ENCODE data around the gene TUBB2B. TPM values are rescaled to one million over a fixed set of nuclear protein-coding genes. Genes with fewer than 3 reads are reported as not detected.

The TUBB2B gene
- 104 TPM in 2 replicates for total RNA-seq (2014; rRNA removed; shearing (Covaris generic))

- peak; percentile 92 for DNase-seq (ENCODE audit: low read depth)
Observed at GRCh38 chr6:3227363-3228045, at the start of gene TUBB2B. TUBB2B (minus strand) TSS chr6:3227653; CDS start chr6:3227543, 110 bp downstream.

DNA sequence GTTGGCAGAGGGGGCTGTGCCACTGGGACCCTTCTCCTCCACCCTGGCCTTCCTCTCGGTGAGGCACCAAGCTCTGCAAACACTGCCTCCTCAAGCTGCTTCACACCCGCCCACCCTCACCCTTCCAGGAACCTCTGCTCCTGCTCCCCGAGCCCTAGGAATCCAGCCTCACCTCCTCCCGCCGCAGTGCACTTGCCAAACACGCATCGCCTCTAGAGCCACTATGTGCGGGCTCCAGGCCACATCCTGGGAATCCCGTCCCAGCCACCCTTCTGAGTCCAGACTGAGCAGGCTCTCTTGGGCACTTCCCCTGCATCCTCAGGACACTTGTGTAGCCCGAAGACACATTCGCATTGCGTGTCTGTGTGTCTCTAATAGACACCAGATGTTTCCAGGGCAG lies 49.8 kb upstream of the TUBB2B start:
- DNase-seq (ENCODE audit: low read depth) = no peak

DNA sequence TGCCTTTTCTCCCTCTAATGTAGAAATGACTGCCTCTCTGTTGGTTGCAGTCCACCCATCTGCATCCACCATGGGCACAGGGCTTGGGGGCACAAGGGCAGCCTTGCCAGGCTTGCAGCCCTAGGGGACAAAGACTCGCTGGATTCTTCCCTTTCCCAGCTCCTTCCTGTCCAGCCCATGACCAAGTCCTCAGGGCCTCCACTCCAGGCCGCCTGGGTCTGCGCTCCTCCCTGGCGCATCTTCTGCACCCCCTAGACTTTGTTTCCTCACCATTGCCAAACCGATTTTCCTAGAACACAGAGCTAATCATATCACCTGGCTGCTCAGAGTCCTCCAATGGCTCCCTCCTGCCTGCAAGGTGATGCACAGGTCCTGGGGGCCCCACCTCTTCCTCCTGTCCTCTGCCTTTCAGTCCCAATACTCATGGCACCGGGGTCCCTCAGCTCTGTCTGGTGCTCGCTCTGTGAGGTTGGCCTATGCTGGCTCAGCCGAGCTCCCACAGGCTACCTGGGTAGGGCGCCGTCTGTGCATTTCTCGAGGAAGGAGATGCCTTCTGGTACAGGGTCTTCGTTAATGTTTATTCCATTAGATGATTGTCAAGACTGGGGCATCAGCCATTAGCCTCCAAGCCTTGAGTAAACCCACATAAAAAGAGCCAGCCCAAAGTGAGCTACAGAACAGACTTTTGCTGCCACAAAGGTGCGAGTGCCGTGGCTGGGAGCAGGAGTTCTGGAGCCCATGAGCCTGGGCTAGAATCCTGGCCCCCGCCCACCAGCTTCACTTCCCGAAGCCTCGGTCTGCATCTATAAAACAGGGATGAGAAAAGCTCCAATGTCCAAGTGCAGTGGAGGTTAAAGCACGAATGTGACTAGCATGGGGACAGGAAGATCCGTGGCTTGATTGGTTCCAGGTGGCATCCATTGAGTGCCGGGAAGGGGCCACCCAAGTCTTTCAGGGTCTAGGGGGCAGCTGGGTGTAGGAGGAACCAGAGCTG lies 49.0 kb upstream of the TUBB2B start:
- no peak for DNase-seq (ENCODE audit: low read depth)

DNA sequence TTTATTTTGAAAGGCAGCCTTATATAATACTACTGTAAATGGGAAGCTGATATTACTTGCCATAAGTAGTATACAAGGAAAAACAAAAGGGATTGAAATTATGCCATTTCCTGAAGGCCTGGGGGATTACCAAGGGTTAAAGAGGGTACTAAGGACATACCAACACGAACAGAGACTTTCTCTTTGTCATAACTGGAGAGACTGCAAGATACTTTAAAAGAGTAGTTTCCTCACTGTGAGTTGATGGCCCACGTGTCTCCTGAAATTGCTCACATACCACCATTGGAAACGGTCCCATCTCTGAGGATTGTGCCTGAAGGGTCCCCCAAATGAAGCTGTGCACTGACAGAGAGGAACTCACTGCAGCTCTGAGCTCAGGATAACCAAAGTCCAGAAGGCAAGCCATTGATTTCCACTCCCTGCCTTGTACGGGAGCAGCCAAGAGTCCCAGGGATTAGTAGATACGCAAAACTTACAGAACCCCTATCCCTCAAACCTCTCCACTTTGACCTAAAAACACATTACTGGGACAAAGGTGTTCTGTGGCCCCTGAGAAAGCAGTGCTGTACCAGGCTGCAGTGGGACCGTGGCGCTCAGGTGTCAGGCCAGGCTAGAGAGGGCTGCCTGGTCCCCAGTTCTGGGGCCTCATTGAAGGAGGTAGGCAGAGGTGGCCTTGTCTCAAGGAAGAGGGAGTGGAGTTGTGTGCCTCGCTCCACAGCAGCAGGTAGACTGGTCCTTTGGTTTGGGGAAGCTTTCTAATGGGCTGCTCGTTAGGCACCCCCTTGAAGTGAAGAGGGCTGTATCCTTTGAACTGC lies 46.5 kb upstream of the TUBB2B start:
- no peak for DNase-seq (ENCODE audit: low read depth)

DNA sequence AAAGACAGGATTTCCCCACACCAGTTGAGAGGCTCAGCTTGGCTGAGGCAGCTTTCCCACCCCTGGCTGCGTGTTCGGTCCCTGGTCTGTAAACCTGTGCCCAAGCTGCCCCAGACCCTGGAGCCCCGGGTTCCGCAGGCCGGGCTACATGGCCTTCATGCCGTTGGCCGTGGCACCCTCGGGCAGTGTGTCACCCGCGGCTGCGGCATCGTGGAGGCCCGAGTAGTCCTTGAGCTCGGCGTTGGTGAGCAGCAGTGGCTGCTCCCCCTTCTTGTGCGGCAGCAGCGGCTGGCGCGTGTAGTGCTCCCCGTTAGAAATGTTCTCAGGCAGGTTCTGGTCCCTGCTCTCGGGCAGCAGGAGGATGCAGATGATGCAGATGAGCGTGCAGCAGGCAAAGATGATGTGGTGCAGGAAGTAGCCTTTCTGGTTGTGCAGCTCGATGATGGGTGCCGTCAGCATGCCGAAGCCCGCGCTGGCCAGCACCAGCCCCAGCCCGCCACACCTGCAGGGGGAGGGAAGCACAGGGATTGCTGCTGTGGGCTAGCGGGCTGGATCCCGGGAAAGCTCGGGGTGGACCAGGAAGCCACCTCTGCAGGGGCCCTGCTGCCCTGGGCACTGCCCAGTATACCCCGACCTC lies 45.6 kb upstream of the TUBB2B start:
- DNase-seq (ENCODE audit: low read depth) = no peak

- no peak for DNase-seq (ENCODE audit: low read depth)
Observed at GRCh38 chr6:3271756-3272155, 44.3 kb upstream of the TUBB2B start.

- no peak for DNase-seq (ENCODE audit: low read depth)
Observed at GRCh38 chr6:3270258-3270657, 42.8 kb upstream of the TUBB2B start.

DNA sequence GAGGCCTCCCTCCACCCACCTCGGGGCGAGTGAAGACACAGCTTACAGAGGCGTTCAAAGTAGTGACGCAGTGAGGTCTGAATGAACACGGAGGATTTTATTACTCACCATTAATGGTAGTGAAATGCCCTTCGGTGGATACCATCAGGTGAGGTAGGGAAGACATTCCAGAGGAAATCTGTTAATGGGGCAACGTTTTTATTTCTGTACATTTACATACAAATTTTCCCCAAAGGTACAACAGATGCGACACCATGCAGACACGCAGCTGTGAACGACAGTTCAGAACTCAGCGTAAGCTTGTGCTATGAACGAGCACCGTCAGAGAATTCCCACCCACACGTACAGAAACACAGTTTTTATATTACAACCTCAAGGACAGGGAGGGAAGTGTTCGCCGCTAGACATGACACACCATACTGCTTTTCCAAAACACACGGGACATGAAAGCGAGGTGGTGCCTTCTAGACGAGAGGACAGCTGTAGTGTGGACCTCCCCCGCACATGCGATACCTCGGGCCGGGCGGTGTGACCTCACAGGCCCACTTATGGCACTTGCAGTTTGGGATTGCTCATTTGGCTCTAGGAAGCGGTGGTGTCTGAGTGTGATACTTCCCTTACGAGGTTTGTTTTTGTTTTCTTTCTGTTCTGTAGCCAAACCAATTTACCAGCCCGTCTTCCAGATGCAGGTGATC lies 42.0 kb upstream of the TUBB2B start:
- DNase-seq (ENCODE audit: low read depth) = no peak

GRCh38 chr6:3268680-3269079 lies 41.2 kb upstream of the TUBB2B start:
- DNase-seq (ENCODE audit: low read depth) = no peak

DNA sequence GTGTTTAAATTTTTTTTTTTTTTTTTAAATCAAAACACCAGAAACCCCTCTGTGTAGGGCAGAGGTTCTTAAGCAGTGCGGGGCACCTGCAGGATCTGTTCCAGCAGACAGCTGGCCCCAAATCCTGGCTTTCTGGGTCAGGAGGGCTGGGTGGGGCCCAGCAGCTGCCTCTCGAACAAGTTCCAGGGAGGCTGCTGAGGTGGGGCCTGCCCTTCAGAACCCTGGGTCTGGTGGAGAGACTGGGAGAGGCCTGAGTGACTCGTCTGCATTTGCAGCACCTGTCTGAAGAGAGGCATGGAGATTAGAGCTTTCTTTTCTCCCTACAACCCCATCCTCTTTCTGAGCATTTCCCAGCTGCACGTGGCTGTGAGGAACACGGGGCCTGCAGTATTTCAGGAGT lies 39.7 kb upstream of the TUBB2B start:
- no peak for DNase-seq (ENCODE audit: low read depth)

- DNase-seq (ENCODE audit: low read depth) = no peak
Observed at GRCh38 chr6:3266170-3266569, 38.7 kb upstream of the TUBB2B start.

DNA sequence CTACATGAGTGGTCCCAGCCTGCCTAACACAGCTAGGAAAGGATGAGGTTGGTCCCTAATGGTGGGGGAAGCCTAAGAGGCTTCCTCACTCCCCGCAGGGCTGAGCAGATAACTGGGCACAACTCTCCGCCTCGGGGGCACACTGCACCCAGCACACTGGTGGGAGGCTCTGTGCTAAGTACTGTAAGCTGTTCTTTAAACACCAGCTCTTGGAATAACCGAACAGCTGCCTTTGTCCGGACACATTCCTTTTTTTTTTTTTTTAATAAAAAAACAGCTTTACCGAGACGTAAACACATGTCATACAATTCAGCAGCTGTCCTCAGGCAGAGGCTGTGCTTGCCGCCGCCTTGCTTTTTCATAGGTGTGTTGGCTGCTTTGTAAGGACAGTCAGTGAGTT lies 38.2 kb upstream of the TUBB2B start:
- no peak for DNase-seq (ENCODE audit: low read depth)

DNA sequence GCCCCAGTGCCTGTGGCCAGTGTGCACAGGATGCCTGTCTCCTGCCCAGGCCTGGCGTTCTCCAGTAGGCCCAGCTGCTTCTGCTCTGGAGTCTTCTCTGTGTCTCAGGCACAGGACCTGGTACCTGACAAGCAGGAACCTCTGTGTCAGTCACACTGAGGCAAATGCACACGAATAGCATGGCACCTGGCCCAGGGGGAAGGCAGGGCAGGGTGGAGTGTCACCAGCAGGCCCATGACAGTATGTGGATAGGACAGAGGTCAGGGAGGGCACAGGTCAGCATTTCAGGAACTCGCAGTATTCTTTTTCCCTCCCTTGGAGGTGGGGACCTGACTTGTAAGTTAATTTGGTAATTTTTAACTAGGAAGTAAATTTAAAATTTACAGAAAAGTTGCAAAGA lies 36.9 kb upstream of the TUBB2B start:
- DNase-seq (ENCODE audit: low read depth) = no peak

DNA sequence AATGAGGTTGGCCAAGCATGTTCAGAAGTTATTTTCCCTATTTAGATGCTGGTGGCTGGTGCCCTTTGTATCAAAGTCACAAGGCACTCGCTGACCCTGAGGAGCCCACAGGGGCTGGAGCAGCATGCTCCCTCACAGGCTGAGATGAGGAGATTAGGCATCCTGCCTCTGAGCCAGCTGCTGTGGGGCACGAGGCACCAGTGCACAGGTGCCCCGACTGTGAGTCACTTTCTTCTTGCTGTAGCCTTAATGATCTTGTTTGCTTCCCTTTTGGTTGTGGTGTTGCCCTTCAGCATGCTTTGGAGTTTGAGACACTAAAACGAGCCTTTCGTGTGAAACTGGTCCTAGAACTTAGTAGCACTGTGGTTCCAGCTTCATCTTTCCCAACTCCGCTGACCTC lies 35.6 kb upstream of the TUBB2B start:
- no peak for DNase-seq (ENCODE audit: low read depth)

DNA sequence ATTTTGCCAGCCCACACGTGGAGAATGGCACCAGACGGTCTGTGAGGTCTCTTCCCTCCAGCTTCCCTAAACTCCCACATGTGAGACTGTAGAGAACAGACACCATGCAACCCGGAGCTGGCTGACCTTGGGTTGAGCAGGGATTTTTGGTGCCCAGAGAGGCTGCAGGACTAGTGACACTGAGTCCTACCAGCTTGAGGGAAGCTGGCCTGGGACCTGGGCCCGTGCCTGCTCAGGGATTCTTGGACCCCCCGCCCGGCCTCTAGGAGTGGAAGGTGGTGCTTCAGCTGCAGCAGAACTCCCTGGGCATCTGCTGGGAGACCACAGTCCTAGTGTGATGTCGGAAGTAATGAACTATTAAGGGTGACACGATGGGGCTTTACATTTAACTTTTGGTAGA lies 34.5 kb upstream of the TUBB2B start:
- DNase-seq (ENCODE audit: low read depth) = no peak

DNA sequence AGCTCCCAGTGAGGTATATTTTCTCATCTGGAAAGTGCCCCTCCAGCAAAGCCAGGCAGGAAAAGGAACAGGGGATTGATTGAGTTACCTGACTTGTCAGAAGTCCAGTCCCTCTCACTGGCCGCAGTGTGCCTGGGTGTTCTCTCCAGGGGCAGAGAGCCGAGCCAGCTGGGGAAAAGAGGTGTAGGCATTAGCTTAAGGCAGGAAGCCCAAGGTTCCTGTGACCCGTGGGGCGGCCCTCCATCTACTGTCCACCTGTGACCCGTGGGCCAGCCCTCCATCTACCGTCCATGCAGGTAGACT lies 34.0 kb upstream of the TUBB2B start:
- no peak for DNase-seq (ENCODE audit: low read depth)

DNA sequence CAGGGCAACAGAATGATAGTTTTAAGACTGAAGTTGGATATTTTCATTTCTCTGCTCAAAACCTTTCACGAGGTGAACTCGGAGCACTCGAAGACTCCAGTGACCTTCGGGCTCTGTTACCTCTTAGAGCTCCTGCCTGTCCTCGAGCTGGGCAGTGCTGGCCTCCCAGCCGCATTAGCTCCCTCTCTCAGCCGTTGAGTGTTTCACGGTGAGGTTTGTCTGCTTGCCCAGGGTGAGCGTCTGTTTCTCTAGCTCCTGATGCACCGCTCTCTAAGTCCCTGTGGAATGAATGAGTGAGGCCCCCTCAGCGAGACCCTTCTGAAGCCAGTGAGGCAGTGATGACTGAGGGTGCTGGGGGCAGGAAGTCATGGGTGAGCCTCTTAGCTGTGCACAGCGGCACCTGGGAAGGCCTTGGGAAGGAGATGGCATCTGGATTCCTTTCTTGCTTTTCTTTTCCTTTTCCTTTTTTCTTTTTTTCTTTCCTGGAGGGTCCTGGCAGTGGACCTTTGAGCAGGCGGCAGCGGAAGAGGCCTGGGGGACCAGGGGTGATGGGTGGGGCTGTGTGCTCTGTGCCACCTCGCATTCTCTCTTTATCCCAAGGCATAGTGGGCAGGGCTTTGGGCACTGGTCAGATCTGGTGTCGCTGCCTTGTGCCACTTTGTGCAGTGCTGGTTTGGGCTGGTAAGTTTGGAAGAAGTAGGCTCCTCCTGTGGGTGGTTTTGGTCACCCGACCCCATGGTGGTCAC lies 33.5 kb upstream of the TUBB2B start:
- no peak for DNase-seq (ENCODE audit: low read depth)

DNA sequence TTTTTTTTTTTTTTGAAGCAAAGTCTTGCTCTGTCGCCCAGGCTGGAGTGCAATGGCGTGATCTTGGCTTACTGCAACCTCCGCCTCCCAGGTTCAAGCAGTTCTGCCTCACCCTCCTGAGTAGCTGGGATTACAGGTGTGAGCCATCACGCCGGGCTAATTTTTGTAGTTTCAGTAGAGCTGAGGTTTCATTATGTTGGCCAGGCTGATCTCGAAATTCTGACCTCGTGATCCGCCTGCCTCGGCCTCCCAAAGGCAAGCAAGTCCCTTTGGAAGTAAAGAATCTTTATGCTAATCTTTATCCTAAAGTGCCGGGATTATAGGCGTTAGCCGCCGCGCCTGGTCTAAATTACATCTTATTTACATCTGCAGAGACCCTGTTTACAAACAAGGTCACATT lies 32.8 kb upstream of the TUBB2B start:
- DNase-seq (ENCODE audit: low read depth) = no peak

DNA sequence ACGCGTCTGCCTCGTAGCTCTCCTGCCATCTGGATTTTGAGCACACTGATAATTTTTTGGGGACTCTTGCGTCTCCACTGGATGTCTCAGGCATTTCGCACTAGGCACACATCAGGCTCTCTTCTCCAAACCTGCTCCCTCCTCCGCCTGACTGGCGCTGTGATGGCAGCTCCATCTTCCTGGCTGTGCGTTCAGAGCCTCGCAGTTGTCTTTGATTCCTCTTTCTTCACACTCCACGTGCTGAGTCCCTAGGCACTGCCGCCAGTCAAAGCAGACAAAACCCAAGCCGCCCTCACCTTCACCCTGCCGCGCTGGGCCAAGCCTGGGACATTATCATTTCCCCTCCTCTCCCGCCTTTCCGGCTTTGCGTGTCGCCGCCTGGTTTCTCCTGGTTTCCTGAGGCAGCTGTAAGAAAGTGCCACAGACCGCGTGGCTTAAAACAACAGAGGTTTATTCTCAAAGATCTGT lies 32.1 kb upstream of the TUBB2B start:
- peak; percentile 59 for DNase-seq (ENCODE audit: low read depth)

- peak; percentile 96 for DNase-seq (ENCODE audit: low read depth)
Observed at GRCh38 chr6:3258720-3259490, 31.5 kb upstream of the TUBB2B start, which contains the start of gene PSMG4. PSMG4 (plus strand) TSS chr6:3258947; CDS start chr6:3259023, 76 bp downstream.
